ENCODE measurements around the gene SLC2A1. TPM values are rescaled to one million over a fixed set of nuclear protein-coding genes. Genes with fewer than 3 reads are reported as not detected.

Gene SLC2A1
- total and polyA plus RNA-seq, 9 of the 15 experiments (the other 6 are each of a cell fraction or from before 2014, with no cell fraction given) = 12.6 to 153 (median 48.0) TPM

- TF ChIP-seq LARP7 (IDR thresholded peaks at IDR 0.05) (no peak), CCNT2 (IDR thresholded peaks at IDR 0.05; ENCODE audit: borderline replicate concordance, extremely low read depth, insufficient read length, low read depth, low read length) (peak; percentile 98), ZNF699 (CRISPR knock-in tag; IDR thresholded peaks at IDR 0.05; ENCODE audit: insufficient replicate concordance) (no peak), SMAD3 (CRISPR knock-in tag; conservative IDR thresholded peaks at IDR 0.05) (no peak), ZNF780A (CRISPR knock-in tag; IDR thresholded peaks at IDR 0.05) (no peak), EZH2 (IDR thresholded peaks at IDR 0.05; ENCODE audit: borderline replicate concordance, low read depth, low read length) (no peak), CEBPG (CRISPR knock-in tag; IDR thresholded peaks at IDR 0.05) (peak; percentile 65; the same call in 1 of the 2 replicates), CEBPG (tag; conservative IDR thresholded peaks at IDR 0.05 in 1 of 2, IDR thresholded peaks at IDR 0.05 in 1 of 2) (no peak), MIER1 (IDR thresholded peaks at IDR 0.05; ENCODE audit: low read depth) (no peak; the same call in 1 of the 2 replicates), POLR2AphosphoS2 (IDR thresholded peaks at IDR 0.05; ENCODE audit: low read length) (no peak), SAFB (IDR thresholded peaks at IDR 0.05; ENCODE audit: borderline replicate concordance, low read depth, low read length) (no peak), SRF (CRISPR knock-in tag; IDR thresholded peaks at IDR 0.05) (peak in 1 of 2 experiments; percentile 83; a peak in 2 of 4 replicates), EGR1 (conservative IDR thresholded peaks at IDR 0.05) (peak; percentile 56), KAT7 (CRISPR knock-in tag; IDR thresholded peaks at IDR 0.05; ENCODE audit: borderline replicate concordance) (peak; percentile 94; the same call in 1 of the 2 replicates)
- TF ChIP-seq, protein P1, sequence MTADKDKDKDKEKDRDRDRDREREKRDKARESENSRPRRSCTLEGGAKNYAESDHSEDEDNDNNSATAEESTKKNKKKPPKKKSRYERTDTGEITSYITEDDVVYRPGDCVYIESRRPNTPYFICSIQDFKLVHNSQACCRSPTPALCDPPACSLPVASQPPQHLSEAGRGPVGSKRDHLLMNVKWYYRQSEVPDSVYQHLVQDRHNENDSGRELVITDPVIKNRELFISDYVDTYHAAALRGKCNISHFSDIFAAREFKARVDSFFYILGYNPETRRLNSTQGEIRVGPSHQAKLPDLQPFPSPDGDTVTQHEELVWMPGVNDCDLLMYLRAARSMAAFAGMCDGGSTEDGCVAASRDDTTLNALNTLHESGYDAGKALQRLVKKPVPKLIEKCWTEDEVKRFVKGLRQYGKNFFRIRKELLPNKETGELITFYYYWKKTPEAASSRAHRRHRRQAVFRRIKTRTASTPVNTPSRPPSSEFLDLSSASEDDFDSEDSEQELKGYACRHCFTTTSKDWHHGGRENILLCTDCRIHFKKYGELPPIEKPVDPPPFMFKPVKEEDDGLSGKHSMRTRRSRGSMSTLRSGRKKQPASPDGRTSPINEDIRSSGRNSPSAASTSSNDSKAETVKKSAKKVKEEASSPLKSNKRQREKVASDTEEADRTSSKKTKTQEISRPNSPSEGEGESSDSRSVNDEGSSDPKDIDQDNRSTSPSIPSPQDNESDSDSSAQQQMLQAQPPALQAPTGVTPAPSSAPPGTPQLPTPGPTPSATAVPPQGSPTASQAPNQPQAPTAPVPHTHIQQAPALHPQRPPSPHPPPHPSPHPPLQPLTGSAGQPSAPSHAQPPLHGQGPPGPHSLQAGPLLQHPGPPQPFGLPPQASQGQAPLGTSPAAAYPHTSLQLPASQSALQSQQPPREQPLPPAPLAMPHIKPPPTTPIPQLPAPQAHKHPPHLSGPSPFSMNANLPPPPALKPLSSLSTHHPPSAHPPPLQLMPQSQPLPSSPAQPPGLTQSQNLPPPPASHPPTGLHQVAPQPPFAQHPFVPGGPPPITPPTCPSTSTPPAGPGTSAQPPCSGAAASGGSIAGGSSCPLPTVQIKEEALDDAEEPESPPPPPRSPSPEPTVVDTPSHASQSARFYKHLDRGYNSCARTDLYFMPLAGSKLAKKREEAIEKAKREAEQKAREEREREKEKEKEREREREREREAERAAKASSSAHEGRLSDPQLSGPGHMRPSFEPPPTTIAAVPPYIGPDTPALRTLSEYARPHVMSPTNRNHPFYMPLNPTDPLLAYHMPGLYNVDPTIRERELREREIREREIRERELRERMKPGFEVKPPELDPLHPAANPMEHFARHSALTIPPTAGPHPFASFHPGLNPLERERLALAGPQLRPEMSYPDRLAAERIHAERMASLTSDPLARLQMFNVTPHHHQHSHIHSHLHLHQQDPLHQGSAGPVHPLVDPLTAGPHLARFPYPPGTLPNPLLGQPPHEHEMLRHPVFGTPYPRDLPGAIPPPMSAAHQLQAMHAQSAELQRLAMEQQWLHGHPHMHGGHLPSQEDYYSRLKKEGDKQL (CRISPR knock-in tag; IDR thresholded peaks at IDR 0.05; ENCODE audit: borderline replicate concordance) = no peak
- TF ChIP-seq, protein P2, sequence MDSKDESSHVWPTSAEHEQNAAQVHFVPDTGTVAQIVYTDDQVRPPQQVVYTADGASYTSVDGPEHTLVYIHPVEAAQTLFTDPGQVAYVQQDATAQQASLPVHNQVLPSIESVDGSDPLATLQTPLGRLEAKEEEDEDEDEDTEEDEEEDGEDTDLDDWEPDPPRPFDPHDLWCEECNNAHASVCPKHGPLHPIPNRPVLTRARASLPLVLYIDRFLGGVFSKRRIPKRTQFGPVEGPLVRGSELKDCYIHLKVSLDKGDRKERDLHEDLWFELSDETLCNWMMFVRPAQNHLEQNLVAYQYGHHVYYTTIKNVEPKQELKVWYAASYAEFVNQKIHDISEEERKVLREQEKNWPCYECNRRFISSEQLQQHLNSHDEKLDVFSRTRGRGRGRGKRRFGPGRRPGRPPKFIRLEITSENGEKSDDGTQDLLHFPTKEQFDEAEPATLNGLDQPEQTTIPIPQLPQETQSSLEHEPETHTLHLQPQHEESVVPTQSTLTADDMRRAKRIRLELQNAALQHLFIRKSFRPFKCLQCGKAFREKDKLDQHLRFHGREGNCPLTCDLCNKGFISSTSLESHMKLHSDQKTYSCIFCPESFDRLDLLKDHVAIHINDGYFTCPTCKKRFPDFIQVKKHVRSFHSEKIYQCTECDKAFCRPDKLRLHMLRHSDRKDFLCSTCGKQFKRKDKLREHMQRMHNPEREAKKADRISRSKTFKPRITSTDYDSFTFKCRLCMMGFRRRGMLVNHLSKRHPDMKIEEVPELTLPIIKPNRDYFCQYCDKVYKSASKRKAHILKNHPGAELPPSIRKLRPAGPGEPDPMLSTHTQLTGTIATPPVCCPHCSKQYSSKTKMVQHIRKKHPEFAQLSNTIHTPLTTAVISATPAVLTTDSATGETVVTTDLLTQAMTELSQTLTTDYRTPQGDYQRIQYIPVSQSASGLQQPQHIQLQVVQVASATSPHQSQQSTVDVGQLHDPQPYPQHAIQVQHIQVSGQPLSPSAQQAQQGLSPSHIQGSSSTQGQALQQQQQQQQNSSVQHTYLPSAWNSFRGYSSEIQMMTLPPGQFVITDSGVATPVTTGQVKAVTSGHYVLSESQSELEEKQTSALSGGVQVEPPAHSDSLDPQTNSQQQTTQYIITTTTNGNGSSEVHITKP (IDR thresholded peaks at IDR 0.05; ENCODE audit: partially characterized antibody) = peak; percentile 90
Measured at GRCh38 chr1:42936309-42937078, 22.2 kb downstream of the SLC2A1 start (continued).
